NCI-H1417 treated with DMSO at 0.1 percent for 48 hours (cell line): Measurements from ENCODE around the gene ELMOD3.
"Not testable (repeated sequence)": the region's sequence is repeated elsewhere in the genome, so short reads cannot be mapped to it uniquely, and the experiment has no call there.

Experiments
- DNase-seq: peaks from one replicate; lab custom pipeline; 2025; lab: John Stamatoyannopoulos, UW

Gene ELMOD3

DNA sequence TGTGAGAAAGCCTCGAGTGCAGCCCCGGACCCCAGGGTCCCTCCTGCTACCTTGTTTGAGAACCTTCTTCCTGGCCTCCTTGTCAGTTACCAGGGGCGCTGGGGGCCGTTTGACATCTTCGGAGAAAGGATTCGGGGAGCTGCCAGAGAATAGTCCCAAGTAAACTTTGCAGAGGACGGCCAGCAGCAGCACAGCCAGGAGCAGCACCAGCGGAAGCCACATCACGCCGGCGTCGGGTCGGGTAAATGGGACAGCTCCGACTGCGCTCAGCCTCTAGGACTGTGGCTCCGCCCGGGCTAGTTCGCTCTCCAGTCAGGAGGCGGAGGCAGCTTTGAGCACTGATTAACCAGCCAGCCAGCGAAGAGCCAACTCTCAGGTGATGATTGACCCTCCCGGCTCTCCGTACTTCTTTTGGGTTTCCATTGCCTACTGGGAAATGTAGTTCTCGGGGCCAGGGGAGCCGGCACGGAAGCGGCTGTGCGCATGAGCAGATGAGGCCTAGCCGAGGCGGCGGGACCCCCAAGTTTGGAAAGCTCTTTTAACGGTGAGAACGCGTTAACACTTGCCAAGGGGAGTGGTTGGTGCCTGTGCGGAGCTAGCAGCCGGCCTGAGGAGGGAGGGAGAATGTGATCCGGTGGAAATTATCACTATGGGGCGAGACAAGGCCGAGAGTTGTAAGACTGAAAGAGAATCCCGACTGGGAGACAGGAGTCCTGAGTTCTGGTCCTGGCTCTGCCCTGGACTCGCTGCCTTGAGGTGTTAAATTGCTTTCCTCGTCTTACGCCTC, at the start of gene ELMOD3, which contains the start of gene RETSAT:
Gene ELMOD3, plus strand, starts transcription at position 484 of the 787 bp plus-strand sequence. CDS start 2,430 bp downstream, outside the sequence.
Gene RETSAT, minus strand, starts transcription at position 243 of the 787 bp plus-strand sequence. Its CDS starts 21 bp downstream, at position 222.
- peak; percentile 70 for DNase-seq

DNA sequence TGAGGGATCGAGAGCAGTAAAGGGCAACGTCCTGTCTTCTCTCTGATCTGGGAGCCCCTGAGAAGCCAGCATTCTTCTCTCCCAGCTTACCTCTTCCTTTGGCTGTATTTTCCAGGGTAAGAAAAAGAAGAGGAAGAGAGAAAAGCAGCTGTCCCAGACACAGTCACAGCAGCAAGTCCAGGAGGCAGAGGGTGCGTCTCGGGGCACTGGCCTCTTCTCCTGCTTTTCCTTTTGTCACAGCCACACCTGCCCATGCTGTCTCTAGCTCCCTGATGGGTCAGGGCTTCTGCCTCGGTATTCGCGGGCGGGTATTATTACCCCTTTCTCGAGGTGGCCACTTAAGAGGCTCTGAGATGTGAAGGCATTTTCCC, 47.1 kb upstream of the ELMOD3 start:
- no peak for DNase-seq

DNA sequence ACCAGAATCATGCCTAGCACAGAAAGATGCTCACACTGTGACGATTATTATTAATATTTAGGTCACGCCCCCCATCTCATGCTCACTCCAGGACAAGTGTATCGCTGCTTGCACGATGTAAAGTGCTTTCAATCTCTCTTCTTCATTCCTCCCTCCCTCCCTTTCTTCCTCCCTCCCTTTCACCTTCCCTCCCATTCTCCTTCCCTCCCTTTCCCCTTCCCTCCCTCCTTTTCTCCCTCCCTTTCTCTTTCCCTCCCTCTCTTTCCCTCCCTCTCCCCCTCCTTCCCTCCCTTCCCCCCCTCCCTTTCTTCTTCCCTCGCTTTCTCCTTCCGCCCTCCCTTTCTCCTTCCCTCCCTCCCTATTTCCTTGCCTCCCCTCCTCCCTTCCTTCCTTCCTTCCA, 46.4 kb upstream of the ELMOD3 start:
- DNase-seq = no peak

GRCh38 chr2:85308896-85309555, 45.5 kb upstream of the ELMOD3 start:
- DNase-seq = no peak

GRCh38 chr2:85309699-85310321, 44.8 kb upstream of the ELMOD3 start:
- DNase-seq = no peak

GRCh38 chr2:85310330-85310729, 44.2 kb upstream of the ELMOD3 start:
- no peak for DNase-seq

DNA sequence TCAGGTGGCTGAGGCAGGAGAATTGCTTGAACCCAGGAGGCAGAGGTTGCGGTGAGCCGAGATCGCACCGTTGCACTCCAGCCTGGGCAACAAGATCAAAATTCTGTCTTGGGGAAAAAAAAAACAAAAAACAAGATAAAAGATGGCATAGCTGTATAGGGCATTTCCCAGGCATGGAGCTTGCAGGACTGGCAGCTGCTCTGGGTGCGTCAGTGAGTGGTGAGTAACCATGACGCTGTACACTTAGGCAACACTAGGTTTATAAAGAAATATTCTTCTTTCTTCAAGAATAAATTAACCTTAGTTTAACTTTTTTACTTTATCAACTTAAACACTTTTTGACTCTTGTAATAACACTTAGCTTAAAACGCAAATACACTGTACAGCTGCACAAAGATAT, 42.2 kb upstream of the ELMOD3 start:
- DNase-seq = no peak

GRCh38 chr2:85314884-85315242, 39.7 kb upstream of the ELMOD3 start:
- no peak for DNase-seq

- DNase-seq = not testable (repeated sequence)
These were observed 38.6 kb upstream of the ELMOD3 start for GRCh38 chr2:85315921-85316320.

DNA sequence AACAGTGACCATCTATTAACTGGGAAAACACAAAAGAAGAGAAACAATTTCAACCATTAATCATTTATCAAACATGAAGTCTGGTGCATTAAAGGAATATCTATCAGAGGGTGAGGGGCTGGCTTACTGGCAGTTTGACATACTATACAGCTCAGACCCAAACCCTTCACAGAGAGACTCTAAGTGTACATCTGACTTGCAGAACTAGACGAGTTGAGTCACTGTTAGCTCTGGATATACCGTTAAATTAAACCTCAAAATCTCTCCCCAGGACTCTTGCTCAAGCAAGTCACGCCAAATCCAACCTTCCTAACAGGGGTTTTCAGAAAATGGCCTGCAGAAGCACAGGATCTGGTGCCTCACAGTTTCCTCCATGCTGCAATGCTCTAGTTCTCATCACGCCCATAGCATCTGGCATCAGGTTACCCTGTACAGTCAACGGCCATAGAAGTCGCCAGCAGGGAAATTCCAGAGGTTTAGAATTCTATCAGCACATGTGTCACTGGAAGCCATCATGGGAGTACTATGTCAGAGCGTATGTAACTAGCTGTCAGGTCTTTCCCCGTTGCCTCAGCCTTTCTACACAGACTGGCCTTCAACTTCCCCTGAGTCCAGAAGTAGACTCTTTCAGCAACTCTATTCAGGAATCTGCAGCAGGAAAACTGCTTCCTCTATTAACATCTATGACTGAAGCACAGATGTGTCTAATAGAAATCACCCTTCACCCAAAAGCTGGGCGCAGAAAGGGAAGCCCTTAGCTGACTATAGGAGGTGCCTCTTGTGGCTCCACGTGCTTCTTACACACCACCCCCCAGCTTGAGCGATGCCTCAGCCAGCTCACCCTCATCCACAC, 36.1 kb upstream of the ELMOD3 start:
- DNase-seq = no peak

GRCh38 chr2:85319796-85320195, 34.8 kb upstream of the ELMOD3 start:
- DNase-seq = no peak

GRCh38 chr2:85323351-85323987, 31.1 kb upstream of the ELMOD3 start:
- DNase-seq = no peak

- not testable (repeated sequence) for DNase-seq
These were observed 30.6 kb upstream of the ELMOD3 start for GRCh38 chr2:85323988-85324367.

DNA sequence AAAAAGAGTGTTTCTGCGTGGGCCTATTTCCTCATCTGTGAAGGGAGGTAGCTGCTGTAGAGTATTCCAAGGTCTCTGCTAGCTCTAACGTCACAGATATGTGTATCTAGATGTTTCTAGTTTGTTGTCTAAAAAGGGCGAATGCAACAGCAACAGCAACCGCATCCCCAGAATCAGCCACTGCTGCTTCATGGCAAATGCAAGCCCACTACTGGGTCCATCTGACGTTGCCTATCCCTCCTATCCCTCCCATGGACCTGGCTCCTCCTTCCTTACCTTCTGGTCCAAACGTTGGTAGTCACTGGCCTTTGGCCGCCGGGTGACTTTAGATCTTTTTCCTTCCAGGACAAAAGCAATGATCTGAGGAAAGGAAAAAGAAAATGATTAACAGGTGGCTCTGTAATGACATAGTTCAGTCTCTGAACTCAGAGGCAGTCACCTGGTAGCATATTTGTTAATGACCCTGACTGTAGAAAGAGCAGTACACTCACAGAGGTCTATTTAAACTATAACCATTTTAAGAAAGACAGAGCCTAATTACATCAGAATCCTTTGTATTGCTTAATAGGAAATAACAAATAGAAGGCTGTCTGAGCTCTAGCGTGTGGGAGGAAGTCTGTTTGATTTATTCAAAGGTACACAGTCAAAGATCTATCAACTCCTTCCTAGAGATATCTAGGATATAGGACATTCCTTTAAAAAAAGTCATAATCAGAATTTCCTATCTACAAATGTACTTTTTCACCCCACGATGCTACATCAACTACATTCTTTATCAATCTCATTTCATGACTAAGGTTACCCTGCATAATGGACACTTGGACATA, 29.7 kb upstream of the ELMOD3 start:
- no peak for DNase-seq

DNA sequence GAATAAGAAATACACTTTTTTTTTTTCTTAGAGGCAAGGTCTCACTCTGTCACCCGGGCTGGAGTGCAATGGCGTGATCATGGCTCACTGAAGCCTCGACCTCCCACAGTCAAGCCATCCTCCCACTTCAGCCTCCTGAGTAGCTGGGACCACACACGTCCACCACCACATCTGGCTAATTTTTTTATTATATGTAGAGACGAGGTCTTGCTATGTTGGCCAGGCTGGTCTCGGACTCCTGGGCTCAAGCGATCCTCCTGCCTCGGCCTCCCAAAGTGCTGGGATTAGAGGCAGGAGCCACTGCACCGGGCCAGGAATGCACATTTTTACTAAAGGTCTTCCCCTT, 29.1 kb upstream of the ELMOD3 start:
- DNase-seq = no peak

DNA sequence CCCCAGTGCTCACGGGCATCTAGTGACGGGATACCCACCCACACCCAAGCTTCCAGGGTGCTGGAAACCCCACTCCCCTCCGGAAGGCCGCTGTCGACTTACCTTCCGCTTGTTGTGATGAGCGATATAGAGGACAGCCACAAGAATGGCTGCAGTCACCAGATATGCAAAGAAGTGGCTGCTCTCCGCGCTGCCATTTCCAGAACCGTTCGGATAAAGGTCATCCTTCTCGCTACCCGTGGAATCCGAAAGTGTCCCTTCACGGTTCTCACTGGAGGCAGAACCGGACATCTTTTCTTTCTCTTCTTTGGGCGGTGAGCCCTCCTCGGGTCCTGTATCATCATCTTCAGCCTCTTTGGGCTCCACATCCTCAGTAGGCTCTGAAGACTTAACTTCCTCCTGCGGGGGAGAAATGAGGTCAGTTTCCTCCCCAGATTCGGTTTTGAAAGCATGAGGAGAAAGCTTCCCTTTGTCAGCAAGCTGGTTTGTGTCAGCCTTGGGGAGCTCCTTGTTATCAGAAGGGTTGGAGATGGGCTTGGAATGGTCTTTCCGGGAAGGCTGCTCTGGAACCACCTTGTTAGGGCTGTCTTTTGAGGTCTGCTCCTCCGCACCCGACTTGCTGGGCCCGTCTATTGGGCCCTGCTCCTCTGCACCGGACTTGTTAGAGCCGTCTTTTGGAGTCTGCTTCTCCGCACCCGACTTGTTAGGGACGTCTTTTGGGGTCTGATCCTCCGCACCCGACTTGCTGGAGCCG, 28.0 kb upstream of the ELMOD3 start:
- no peak for DNase-seq

- DNase-seq = no peak
These were observed 27.3 kb upstream of the ELMOD3 start for GRCh38 chr2:85327160-85327821.

DNA sequence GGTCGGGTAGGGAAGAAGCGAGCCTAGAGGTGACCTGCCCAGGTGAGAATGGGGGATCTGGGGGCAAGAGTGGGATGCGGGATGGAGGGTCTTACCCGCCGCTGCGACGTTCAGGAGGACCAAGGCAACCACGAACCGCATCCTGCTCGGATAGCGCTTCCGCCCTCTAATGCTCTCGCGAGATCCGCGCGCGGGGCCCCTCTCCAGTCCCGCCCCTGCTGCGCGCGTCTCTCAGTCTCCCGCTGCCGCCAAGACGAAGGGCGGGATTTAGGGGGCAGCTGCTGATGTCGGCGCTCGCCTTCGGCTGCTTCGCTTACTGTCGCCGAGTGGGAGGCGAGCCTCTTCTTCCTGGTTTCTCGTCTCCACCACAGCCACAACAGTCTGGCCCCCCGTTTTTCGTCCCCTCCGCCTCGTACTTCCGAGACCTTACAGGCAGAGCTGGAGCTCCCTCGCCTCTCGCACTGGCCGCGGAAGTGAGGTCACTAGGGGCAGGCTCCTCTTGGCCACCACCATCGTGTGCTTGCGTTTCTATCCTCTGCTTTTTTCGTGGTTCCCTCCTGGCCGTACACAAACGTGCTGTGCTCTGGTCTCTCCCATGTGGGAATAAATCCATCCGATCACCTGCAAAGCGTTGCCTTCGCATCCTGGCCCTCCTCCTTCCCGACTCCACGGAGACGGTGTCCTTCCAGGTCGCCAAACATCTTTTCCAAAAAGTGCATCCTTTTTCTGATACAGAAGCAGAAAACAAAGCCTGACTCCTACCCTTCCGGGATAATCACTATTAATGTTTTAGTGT, 26.5 kb upstream of the ELMOD3 start, which contains the start of gene TGOLN2:
Gene TGOLN2, minus strand, starts transcription at position 168 of the 796 bp plus-strand sequence. Its CDS starts 27 bp downstream, at position 141.
- peak; percentile 76 for DNase-seq
